PC-3 (cell line): ENCODE measurements around the gene HM13. TPM values are rescaled to one million over a fixed set of nuclear protein-coding genes. Genes with fewer than 3 reads are reported as not detected.

Source experiments
- ATAC-seq: fragments of 200-7000 bp; cut with Tn5 transposase; 2 replicates; pipeline ENCODE4 v1.9.1; 2020; ENCODE audit warnings: mild to moderate bottlenecking, moderate library complexity
- BruUV-seq: library from RNA; stranded (reverse); fragments of 400-500 nt; replicated peaks from 2 replicates; lab custom pipeline; 2021; lab: Mats Ljungman, UMichigan
- CTCF ChIA-PET: fragments of 300-600 bp; sonication (Branson Sonifier 250); formaldehyde crosslinking; loops from one replicate; lab custom pipeline; 2022; ENCODE audit warnings: antibody characterized with exemption; lab: Charles Lee
- POLR2A ChIA-PET: fragments of 300-600 bp; sonication (Branson Sonifier 250); formaldehyde crosslinking; loops from one replicate; lab custom pipeline; 2022; ENCODE audit warnings: antibody characterized with exemption; ENCODE audit not compliant: unreplicated experiment; lab: Charles Lee
- DNase-seq: peaks from one replicate; pipeline ENCODE4 v3.0.0-alpha.2; 2015
- H2AFZ ChIP-seq: fragments of 300-600 bp; sonication (generic); 2 replicates; pipeline ENCODE4 v1.6.0; 2016; ENCODE audit warnings: antibody characterized with exemption, low read length
- H3F3A ChIP-seq: fragments of 300-600 bp; sonication (generic); one replicate; pipeline ENCODE4 v1.6.0; 2017; ENCODE audit warnings: antibody characterized with exemption, low read length, control low read depth, mild to moderate bottlenecking; ENCODE audit not compliant: unreplicated experiment
- H3K27ac ChIP-seq: fragments of 300-600 bp; sonication (generic); 2 replicates; pipeline ENCODE4 v1.5.1; 2016; ENCODE audit warnings: mild to moderate bottlenecking, low read length
- H3K27me3 ChIP-seq: fragments of 300-600 bp; sonication (generic); 2 replicates; pipeline ENCODE4 v1.6.1; 2016; ENCODE audit warnings: low read length, mixed read lengths
- H3K36me3 ChIP-seq: fragments of 300-600 bp; sonication (generic); 2 replicates; pipeline ENCODE4 v1.6.1; 2016; ENCODE audit warnings: low read depth, mixed run types, low read length, mixed read lengths
- H3K4me1 ChIP-seq: fragments of 300-600 bp; sonication (generic); 2 replicates; pipeline ENCODE4 v1.5.1; 2016; ENCODE audit warnings: low read length; ENCODE audit not compliant: insufficient read depth
- H3K4me2 ChIP-seq: fragments of 300-600 bp; sonication (generic); 2 replicates; pipeline ENCODE4 v1.6.0; 2016; ENCODE audit warnings: low read length
- H3K4me3 ChIP-seq: fragments of 300-600 bp; sonication (generic); 2 replicates; pipeline ENCODE4 v1.5.1; 2016; ENCODE audit warnings: mild to moderate bottlenecking, low read length, mixed read lengths
- H3K79me2 ChIP-seq: fragments of 300-600 bp; sonication (generic); 2 replicates; pipeline ENCODE4 v1.6.1; 2017; ENCODE audit warnings: low read length, mixed read lengths
- H3K9ac ChIP-seq: fragments of 300-600 bp; sonication (generic); 2 replicates; pipeline ENCODE4 v1.6.0; 2016; ENCODE audit warnings: mild to moderate bottlenecking, low read length
- H3K9me2 ChIP-seq: fragments of 300-600 bp; sonication (generic); replicated peaks from 2 replicates; pipeline ENCODE4 v1.6.1; 2016; ENCODE audit warnings: mixed run types, low read length, mixed read lengths
- H3K9me3 ChIP-seq: fragments of 300-600 bp; sonication (generic); 2 replicates; pipeline ENCODE4 v1.6.1; 2016; ENCODE audit warnings: low read length, mixed read lengths
- H4K20me1 ChIP-seq: fragments of 300-600 bp; sonication (generic); 2 replicates; pipeline ENCODE4 v1.6.1; 2016; ENCODE audit warnings: low read length, mixed read lengths
- CTCF ChIP-seq: fragments of 300-600 bp; sonication (generic); conservative IDR thresholded peaks from 2 replicates; pipeline ENCODE4 v1.5.1; 2017; ENCODE audit warnings: antibody characterized with exemption, low read depth, mild to moderate bottlenecking, low read length
- EZH2 ChIP-seq: fragments of 300-600 bp; sonication (generic); IDR thresholded peaks from one replicate; pipeline ENCODE4 v1.6.1; 2017; ENCODE audit warnings: antibody characterized with exemption, mild to moderate bottlenecking, low read length; ENCODE audit not compliant: unreplicated experiment
- EZH2phosphoT487 ChIP-seq: fragments of 300-600 bp; sonication (generic); IDR thresholded peaks from 2 replicates; pipeline ENCODE4 v1.6.1; 2018; ENCODE audit warnings: mild to moderate bottlenecking, antibody characterized with exemption, low read length, borderline replicate concordance
- intact Hi-C: fragments of 100-400 bp; cut with micrococcal nuclease; formaldehyde crosslinking; loops from 2 replicates; pipeline ENCODE4 v1.9.0; 2023
- total RNA-seq: library from RNA; depleted of rRNA; stranded (reverse); fragments of >200 nt; gene quantifications from 2 replicates; pipeline ENCODE4 v1.2.3, GENCODE V29; 2014

HM13 gene
- total RNA-seq, 1 experiment from 2014 or later: 99.5 TPM

GRCh38 chr20:31606804-31607639, 92.8 kb downstream of the HM13 start:
- 0 out of 2 replicates have a peak, but pooled peaks cover 6% of the 10 kb centered on the region for H3K36me3 ChIP-seq
- DNase-seq: peak; percentile 59
- peaks cover 17% of the 10 kb centered on the region for H4K20me1 ChIP-seq
- intact Hi-C loops: no loop called here
- BruUV-seq: TSS peak; percentile 14
- ChIA-PET POLR2A (interaction anchor here (0.8 to 1.6 kb wide), 3 partner anchors 14 to 40 kb away, joined by 6 to 12 read pairs (median 6); no protein-coding TSS in a partner anchor), CTCF (interaction anchor here (0.8 to 2.3 kb wide), 3 partner anchors 44 to 117 kb away, joined by 3 to 19 read pairs (median 4); no protein-coding TSS in a partner anchor)
- no peaks in the 10 kb centered on the region for H3K27me3 ChIP-seq
- ATAC-seq: peak; percentile 7
- peak overlapping the region; percentile 83 for H3K4me2 ChIP-seq
- H3K9me2 ChIP-seq: no peaks in the 10 kb centered on the region
- peak overlapping the region; percentile 97 for H3K4me3 ChIP-seq
- H3K79me2 ChIP-seq: peaks cover 33% of the 10 kb centered on the region
- no peak overlapping the region for H2AFZ ChIP-seq
- H3K27ac ChIP-seq: peak overlapping the region; percentile 69
- H3F3A ChIP-seq: peaks cover 15% of the 10 kb centered on the region
- H3K9ac ChIP-seq: peak overlapping the region; percentile 90
- TF ChIP-seq EZH2phosphoT487 (no peak), CTCF (no peak), EZH2 (no peak)
- H3K9me3 ChIP-seq: no peaks in the 10 kb centered on the region
- peaks cover 74% of the 10 kb centered on the region for H3K4me1 ChIP-seq

GRCh38 chr20:31607640-31608250, 93.5 kb downstream of the HM13 start:
- intact Hi-C loops: loop anchor here (1.0 kb wide), 1 partner anchor 35 kb away; no protein-coding TSS in a partner anchor
- Histone ChIP-seq H3F3A (peaks cover 15% of the 10 kb centered on the region), H3K27ac (peak overlapping the region; percentile 69), H3K27me3 (no peaks in the 10 kb centered on the region), H3K4me1 (peaks cover 73% of the 10 kb centered on the region), H3K79me2 (peaks cover 33% of the 10 kb centered on the region), H3K4me2 (peak overlapping the region; percentile 83), H4K20me1 (peaks cover 17% of the 10 kb centered on the region), H3K36me3 (0 out of 2 replicates have a peak, but pooled peaks cover 6% of the 10 kb centered on the region), H3K9ac (peak overlapping the region; percentile 19; the same call in 1 of the 2 replicates), H3K9me2 (no peaks in the 10 kb centered on the region), H2AFZ (peak overlapping the region; percentile 7; the same call in 1 of the 2 replicates), H3K4me3 (peak overlapping the region; percentile 97), H3K9me3 (no peaks in the 10 kb centered on the region)
- ATAC-seq (no peak), DNase-seq (peak; percentile 24)
- TF ChIP-seq EZH2phosphoT487 (no peak), EZH2 (no peak), CTCF (no peak)
- no TSS peak for BruUV-seq
- CTCF ChIA-PET: interaction anchor here (0.7 to 2.3 kb wide), 7 partner anchors 14 to 116 kb away, joined by 3 to 23 read pairs (median 5); no protein-coding TSS in a partner anchor
- POLR2A ChIA-PET: interaction anchor here (0.6 to 1.6 kb wide), 6 partner anchors 14 to 45 kb away, joined by 5 to 27 read pairs (median 7); no protein-coding TSS in a partner anchor
